GM12875 (cell line): ENCODE results near the gene KCTD18.

ENCODE experiments used
- H3K4me3 ChIP-seq: one replicate; pipeline ENCODE4 v1.5.1; 2011; ENCODE audit warnings: low read depth, low read length, control low read depth
- CTCF ChIP-seq: IDR thresholded peaks from 2 replicates; pipeline ENCODE4 v1.5.1; 2011; ENCODE audit warnings: low read depth, mild to moderate bottlenecking, control low read depth, inconsistent platforms, low read length, moderate library complexity, borderline replicate concordance; ENCODE audit not compliant: insufficient read depth

Gene KCTD18

GRCh38 chr2:200477667-200478131 is 32.2 kb downstream of the KCTD18 start:
- no peak overlapping the region for H3K4me3 ChIP-seq
- no peak for TF ChIP-seq CTCF

DNA sequence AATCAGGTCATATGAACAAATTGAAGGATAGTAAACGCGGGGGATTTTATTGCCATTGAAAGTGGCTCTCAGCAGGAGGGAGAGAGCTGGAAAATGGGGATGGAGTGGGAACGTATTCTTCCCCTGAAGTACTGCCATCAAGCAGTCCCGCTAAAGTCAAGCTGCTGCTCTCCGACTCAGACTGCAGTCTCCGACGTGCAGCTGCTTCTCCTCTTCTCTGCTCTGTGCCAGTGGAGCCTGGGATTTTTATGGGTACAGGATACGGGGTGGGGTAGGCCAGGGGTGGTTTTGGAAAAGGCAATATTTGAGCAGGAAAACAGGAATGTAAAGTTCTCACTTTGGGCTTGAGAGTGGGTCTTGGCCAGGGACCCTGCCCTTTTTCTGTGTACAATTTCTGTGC is 33.0 kb downstream of the KCTD18 start:
- no peak for TF ChIP-seq CTCF
- H3K4me3 ChIP-seq: no peak overlapping the region

- H3K4me3 ChIP-seq: no peak overlapping the region
- TF ChIP-seq CTCF: no peak
These were observed 34.1 kb downstream of the KCTD18 start for GRCh38 chr2:200475795-200476194.

- no peak overlapping the region for H3K4me3 ChIP-seq
- no peak for TF ChIP-seq CTCF
These were observed 36.9 kb downstream of the KCTD18 start for GRCh38 chr2:200472853-200473464.

GRCh38 chr2:200471928-200472645 is 37.8 kb downstream of the KCTD18 start:
- H3K4me3 ChIP-seq: no peak overlapping the region
- TF ChIP-seq CTCF: no peak

- H3K4me3 ChIP-seq: no peak overlapping the region
These were observed 38.5 kb downstream of the KCTD18 start for GRCh38 chr2:200471324-200471848.

More at GRCh38 chr2:200471324-200471848, 38.5 kb downstream of the KCTD18 start:
- TF ChIP-seq CTCF: peak; percentile 64
